Measurements from ENCODE around the gene OR2M5.

GRCh38 chr1:248187363-248187762 lies 42.4 kb downstream of the OR2M5 start:
- TF ChIP-seq CTCF (IDR thresholded peaks at IDR 0.05; ENCODE audit: insufficient read depth, low read depth, low read length) (no peak), EZH2 (IDR thresholded peaks at IDR 0.05; ENCODE audit: insufficient read depth, low read length) (no peak)

Data from astrocyte (in vitro differentiated cells and primary cell).